GM12891 (cell line): ENCODE results near the gene PEX11B.

ENCODE experiments used
- DNase-seq: peaks from one replicate; pipeline ENCODE4 v3.0.0; 2011; ENCODE audit warnings: low spot score; ENCODE audit not compliant: insufficient read length
- FAIRE-seq: peaks from 2 replicates; lab custom pipeline; 2011; peaks lifted over from hg19 to GRCh38; lab: Jason Lieb, UNC
- PAX5 ChIP-seq: IDR thresholded peaks from 2 replicates; pipeline ENCODE4 v1.6.1; 2011; ENCODE audit warnings: low read length, moderate library complexity, mild to moderate bottlenecking; ENCODE audit not compliant: insufficient read depth, severe bottlenecking
- POLR2A ChIP-seq: IDR thresholded peaks from 2 replicates; pipeline ENCODE4 v1.6.1; 2011; ENCODE audit warnings: low read depth, low read length, control low read depth
- POLR2AphosphoS5 ChIP-seq: IDR thresholded peaks from 2 replicates; pipeline ENCODE4 v1.6.1; 2011; ENCODE audit warnings: low read depth, low read length, control low read depth
- POU2F2 ChIP-seq: IDR thresholded peaks from 2 replicates; pipeline ENCODE4 v1.6.1; 2011; ENCODE audit warnings: low read depth, mild to moderate bottlenecking, control low read depth, low read length, moderate library complexity
- SPI1 ChIP-seq: IDR thresholded peaks from 2 replicates; pipeline ENCODE4 v1.6.1; 2011; ENCODE audit warnings: low read depth, low read length, control low read depth
- TAF1 ChIP-seq: IDR thresholded peaks from 2 replicates; pipeline ENCODE4 v1.6.1; 2011; ENCODE audit warnings: low read depth, low read length, control low read depth

The PEX11B gene

DNA sequence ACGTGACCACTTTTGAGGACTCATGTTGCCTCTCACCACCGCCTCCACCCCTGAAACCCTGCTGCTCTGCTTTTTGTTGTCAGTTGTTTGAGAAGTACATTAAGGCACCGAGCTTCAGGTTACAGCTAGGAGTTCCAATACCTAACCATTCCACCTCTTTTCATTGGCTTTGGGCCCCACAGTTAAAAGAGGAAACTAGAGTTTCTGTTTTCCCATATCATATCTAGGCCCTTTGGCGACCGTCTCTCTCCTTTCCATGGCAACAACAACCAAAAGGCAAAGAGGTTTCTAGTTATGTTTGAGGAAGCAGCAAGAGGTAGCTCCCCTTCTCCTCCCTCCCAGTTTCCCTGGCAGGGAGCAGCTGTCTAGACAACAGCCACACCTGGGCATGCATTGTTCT lies 38.7 kb downstream of the PEX11B start:
- no peak for TF ChIP-seq SPI1
- TF ChIP-seq POLR2AphosphoS5 = no peak
- TF ChIP-seq PAX5 = no peak
- no peak for TF ChIP-seq TAF1
- TF ChIP-seq POU2F2 = no peak
- TF ChIP-seq POLR2A = no peak
- FAIRE-seq (no peak), DNase-seq (no peak)

DNA sequence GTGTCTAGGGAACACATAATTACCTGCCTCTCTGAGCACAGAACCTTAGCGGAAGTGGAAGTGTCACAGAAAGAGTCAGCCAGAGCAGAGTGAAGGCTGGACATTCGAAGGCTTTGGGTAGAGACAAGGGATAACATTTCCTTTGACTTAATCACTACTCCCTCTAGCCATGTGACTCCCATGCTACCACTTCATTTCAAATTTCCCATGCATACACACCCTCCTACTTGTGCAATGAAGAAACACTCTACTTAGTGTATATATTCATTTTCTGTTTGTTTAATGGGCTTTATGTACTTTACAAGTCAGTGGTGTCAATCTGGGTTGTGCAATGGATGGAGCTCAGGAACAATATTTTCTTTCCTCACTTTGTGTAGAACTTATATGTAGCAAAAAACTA lies 39.8 kb downstream of the PEX11B start:
- FAIRE-seq (no peak), DNase-seq (no peak)
- TF ChIP-seq POLR2A = no peak
- TF ChIP-seq TAF1 = no peak
- TF ChIP-seq PAX5 = no peak
- TF ChIP-seq POU2F2 = no peak
- TF ChIP-seq POLR2AphosphoS5 = no peak
- no peak for TF ChIP-seq SPI1

DNA sequence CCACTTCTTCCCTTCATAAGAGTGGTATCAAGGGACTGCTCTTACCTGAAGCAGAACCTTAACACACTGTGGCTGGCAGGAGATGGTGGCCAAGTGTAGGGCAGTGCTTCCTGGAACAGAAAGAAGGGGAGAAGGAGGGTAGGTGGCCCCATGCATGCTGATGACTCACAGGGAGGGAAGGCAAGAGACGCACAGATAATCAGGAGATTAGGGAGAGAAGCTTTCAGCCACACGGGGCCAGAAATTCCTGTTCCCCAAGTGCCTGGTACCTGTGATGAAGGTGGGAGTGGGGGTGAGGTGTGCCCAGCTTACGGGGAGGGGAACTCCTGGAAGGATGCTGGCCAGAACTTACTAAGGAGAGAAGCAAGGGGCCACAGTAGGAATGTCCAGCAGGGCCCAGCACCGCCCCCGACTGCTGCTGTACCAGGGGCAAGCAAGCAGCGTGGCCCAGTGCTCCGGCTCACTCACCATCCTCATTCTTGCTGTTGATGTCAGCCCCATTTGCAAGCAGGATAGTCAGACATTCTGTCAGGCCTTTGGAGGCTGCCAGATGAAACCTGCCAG lies 40.5 kb downstream of the PEX11B start:
- no peak for FAIRE-seq
- no peak for TF ChIP-seq SPI1
- no peak for TF ChIP-seq POLR2AphosphoS5
- TF ChIP-seq TAF1 = no peak
- no peak for TF ChIP-seq POU2F2
- TF ChIP-seq POLR2A = no peak
- no peak for TF ChIP-seq PAX5
- no peak for DNase-seq

DNA sequence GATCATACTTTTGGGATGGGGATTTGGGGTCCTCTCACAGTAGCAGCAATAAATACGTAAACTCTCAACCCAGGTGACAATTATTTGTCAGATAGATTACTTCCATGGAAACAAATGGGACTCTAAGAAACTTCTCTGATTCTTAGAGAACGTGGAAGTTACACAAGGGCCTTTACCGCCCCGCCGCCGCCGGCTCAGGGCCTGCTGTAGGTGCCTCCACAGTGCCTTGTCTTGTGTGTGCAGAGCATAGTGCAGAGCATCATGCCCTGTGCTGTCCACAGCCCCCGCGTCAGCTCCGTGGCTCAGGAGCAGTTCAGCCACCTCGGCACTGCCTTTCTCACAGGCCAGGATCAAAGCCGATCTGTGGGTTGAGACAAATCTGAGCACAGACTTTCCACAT lies 43.9 kb downstream of the PEX11B start:
- FAIRE-seq (no peak), DNase-seq (no peak)
- TF ChIP-seq POU2F2 = no peak
- TF ChIP-seq TAF1 = no peak
- TF ChIP-seq POLR2A = no peak
- TF ChIP-seq SPI1 = no peak
- TF ChIP-seq PAX5 = no peak
- TF ChIP-seq POLR2AphosphoS5 = no peak

DNA sequence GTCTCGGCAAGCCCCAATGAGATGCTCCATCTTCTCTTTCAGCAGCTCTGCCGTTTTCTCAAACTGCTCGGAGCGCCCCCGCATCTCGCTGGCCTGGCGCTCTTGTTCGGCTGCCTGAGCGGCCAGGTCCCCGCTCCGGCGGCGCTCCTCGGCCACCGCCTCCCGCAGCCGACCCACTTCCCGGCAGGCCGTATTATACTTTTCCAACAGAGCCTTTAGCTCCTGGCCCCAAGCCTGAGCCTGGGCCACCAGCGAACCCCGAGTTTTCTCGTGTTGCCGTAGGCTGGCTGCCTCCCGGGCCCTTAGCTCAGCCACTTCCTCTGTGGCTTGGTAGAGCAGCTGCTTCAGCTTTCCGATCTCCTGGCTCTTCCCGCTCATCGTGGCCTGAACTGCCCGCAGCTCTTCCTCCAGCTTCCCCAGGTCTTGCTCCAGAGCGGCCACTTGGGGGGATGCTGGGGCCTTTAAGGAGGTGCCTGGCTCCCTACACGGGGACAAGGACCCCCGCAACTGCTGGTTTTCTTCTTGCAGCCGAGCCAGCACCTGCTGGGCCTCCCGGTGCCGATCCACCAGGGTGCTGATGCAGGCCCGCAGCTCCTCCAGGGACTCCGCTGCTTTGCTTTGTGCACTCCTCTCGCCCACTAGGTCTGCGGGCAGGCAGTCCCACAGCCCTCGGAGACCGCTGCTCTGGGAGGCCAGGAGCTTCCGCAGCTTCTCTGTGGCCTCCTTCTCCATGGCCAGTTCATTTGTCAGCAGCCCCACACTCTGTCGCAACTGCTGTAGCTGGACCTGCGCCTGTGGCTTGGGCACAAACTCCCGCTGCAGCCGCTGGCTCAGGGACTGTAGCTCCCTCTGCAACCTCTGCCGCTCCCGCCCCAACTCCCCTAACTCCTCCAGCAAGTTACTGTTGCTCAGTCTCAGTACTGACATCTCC lies 46.3 kb downstream of the PEX11B start:
- DNase-seq (peak; percentile 41), FAIRE-seq (peak; percentile 9)
- TF ChIP-seq TAF1 (no peak), PAX5 (no peak), POU2F2 (no peak), SPI1 (peak; percentile 49; the same call in 1 of the 2 replicates), POLR2AphosphoS5 (no peak)

DNA sequence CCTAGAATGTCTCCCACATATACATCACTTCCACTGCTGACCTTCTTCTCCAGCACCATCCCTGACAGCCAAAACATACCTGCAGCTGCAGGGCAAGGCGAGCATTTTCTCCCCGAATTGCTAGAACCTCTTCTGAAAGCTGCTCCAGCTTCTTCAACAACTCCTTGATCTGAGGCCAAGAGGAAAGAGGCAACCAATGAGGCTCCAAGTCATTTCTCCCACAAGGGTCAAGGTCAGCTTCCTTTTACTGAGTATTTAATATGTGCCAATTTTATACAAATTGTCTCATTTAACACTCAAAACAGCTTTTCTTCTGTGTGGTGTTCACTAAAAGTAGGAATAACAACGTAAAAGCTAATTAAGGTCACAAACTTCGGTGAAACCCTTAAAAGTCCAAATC lies 50.3 kb downstream of the PEX11B start:
- no peak for FAIRE-seq
- no peak for TF ChIP-seq TAF1
- no peak for TF ChIP-seq POLR2AphosphoS5
- no peak for TF ChIP-seq POU2F2
- no peak for TF ChIP-seq POLR2A
- no peak for TF ChIP-seq PAX5
- no peak for DNase-seq

DNA sequence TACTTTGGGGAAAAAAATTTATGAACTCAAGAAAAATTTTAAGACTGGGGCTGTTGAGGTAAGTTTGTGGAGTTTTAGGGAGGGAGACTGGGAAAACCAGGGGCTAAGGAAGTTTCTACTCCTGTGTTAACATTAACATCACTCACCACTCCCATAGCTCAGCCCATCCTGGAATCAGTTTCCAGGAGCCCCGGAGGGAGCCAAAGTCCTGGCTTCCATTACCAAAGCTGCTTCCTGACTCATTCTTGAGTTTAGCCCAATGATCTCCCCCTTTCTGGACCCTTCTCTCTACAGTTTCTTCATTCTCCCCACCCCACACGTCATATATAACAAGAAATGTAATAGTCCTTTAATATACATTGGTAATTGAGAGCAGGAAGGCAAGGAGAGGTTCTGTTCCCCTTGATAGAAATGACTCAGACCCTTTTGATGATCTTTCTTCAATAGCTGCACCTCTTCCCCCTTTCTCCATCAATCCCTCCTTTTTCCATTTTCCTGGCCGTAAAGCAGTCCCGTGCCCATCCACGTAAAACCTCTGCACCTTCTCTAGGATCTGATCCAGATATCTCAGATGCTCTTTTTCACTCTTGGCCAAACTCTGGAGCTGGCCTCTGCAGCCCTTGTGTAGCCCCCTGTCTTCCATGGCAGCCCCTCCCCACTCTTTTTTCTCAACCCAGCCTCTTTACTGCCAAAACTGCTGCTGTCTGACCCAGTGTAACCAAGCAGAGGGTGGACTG lies 55.1 kb downstream of the PEX11B start:
- no peak for TF ChIP-seq SPI1
- TF ChIP-seq POLR2AphosphoS5 = no peak
- no peak for TF ChIP-seq POLR2A
- TF ChIP-seq TAF1 = no peak
- no peak for TF ChIP-seq POU2F2
- TF ChIP-seq PAX5 = no peak
- DNase-seq (no peak), FAIRE-seq (no peak)
